ENCODE data around the gene VAPB. TPM values are rescaled to one million over a fixed set of nuclear protein-coding genes. Genes with fewer than 3 reads are reported as not detected.
"Not testable (repeated sequence)": the region's sequence is repeated elsewhere in the genome, so short reads cannot be mapped to it uniquely, and the experiment has no call there.

Gene VAPB
- polyA plus RNA-seq, 1 donor from 2014 or later = 32.9 TPM

GRCh38 chr20:58407966-58408557 is 19.0 kb downstream of the VAPB start:
- H3K4me1 Mint-ChIP-seq = peaks cover 26 to 31% (median 28%) of the 10 kb centered on the region in 3 donors
- H3K27me3 Mint-ChIP-seq = no peaks in the 10 kb centered on the region
- peak overlapping the region in 2 of 4 donors; percentile 57 to 72 for H3K4me3 Mint-ChIP-seq

GRCh38 chr20:58408603-58409246 is 19.7 kb downstream of the VAPB start:
- Mint-ChIP-seq H3K27me3 (no peaks in the 10 kb centered on the region), H3K27ac (peak overlapping the region in 2 of 3 donors; percentile 12 to 33), H3K36me3 (no peaks in the 10 kb centered on the region), H3K9me3 (no peaks in the 10 kb centered on the region), H3K4me1 (peaks cover 26 to 31% (median 28%) of the 10 kb centered on the region in 3 donors), H3K4me3 (peak overlapping the region in 2 of 4 donors; percentile 57 to 72)

More at GRCh38 chr20:58407966-58408557, 19.0 kb downstream of the VAPB start:
- Mint-ChIP-seq H3K9me3 (no peaks in the 10 kb centered on the region), H3K27ac (peak overlapping the region; percentile 12 to 84 (median 33)), H3K36me3 (no peaks in the 10 kb centered on the region)

GRCh38 chr20:58414216-58414615 is 25.2 kb downstream of the VAPB start:
- H3K27me3 Mint-ChIP-seq, H3K4me3 Mint-ChIP-seq, H3K36me3 Mint-ChIP-seq, H3K9me3 Mint-ChIP-seq, H3K27ac Mint-ChIP-seq: not testable (repeated sequence)
- H3K4me1 Mint-ChIP-seq = peaks cover 24 to 31% (median 28%) of the 10 kb centered on the region in 3 donors

GRCh38 chr20:58414786-58415185 is 25.8 kb downstream of the VAPB start:
- not testable (repeated sequence) for H3K4me3 Mint-ChIP-seq, H3K9me3 Mint-ChIP-seq, H3K36me3 Mint-ChIP-seq, H3K27me3 Mint-ChIP-seq
- peaks cover 21 to 33% (median 27%) of the 10 kb centered on the region in 3 donors for H3K4me1 Mint-ChIP-seq
- peak overlapping the region in 1 of 3 donors; percentile 87 for H3K27ac Mint-ChIP-seq

- Mint-ChIP-seq H3K27me3 (no peaks in the 10 kb centered on the region), H3K9me3 (no peaks in the 10 kb centered on the region), H3K36me3 (peaks cover 11% of the 10 kb centered on the region), H3K4me3 (peak overlapping the region in 1 of 4 donors; percentile 49), H3K27ac (peak overlapping the region in 1 of 3 donors; percentile 60), H3K4me1 (peaks cover 19 to 28% (median 19%) of the 10 kb centered on the region in 3 donors)
Observed at GRCh38 chr20:58416057-58416456, 27.0 kb downstream of the VAPB start.

- Mint-ChIP-seq H3K27me3 (no peaks in the 10 kb centered on the region), H3K27ac (peak overlapping the region in 2 of 3 donors; percentile 14 to 57), H3K9me3 (no peaks in the 10 kb centered on the region), H3K4me3 (peak overlapping the region in 2 of 4 donors; percentile 14 to 54), H3K36me3 (peaks cover 11% of the 10 kb centered on the region), H3K4me1 (peaks cover 19 to 28% (median 19%) of the 10 kb centered on the region in 3 donors)
Observed at GRCh38 chr20:58416835-58417234, 27.8 kb downstream of the VAPB start.

- Mint-ChIP-seq H3K4me3 (no peak overlapping the region), H3K4me1 (peaks cover 19 to 28% (median 19%) of the 10 kb centered on the region in 3 donors), H3K36me3 (peaks cover 13% of the 10 kb centered on the region), H3K27me3 (no peaks in the 10 kb centered on the region), H3K27ac (no peak overlapping the region), H3K9me3 (no peaks in the 10 kb centered on the region)
Observed at GRCh38 chr20:58417438-58417837, 28.4 kb downstream of the VAPB start.

GRCh38 chr20:58418949-58419748 is 30.1 kb downstream of the VAPB start:
- no peaks in the 10 kb centered on the region for H3K27me3 Mint-ChIP-seq
- H3K4me3 Mint-ChIP-seq = peak overlapping the region in 1 of 4 donors; percentile 63
- H3K36me3 Mint-ChIP-seq = peaks cover 13% of the 10 kb centered on the region
- no peak overlapping the region for H3K27ac Mint-ChIP-seq
- H3K9me3 Mint-ChIP-seq = no peaks in the 10 kb centered on the region
- peaks cover 17 to 28% (median 19%) of the 10 kb centered on the region in 3 donors for H3K4me1 Mint-ChIP-seq

- H3K9me3 Mint-ChIP-seq = no peaks in the 10 kb centered on the region
- no peak overlapping the region for H3K4me3 Mint-ChIP-seq
- peaks cover 14 to 22% (median 14%) of the 10 kb centered on the region in 3 donors for H3K4me1 Mint-ChIP-seq
- no peaks in the 10 kb centered on the region for H3K27me3 Mint-ChIP-seq
- peaks cover 11% of the 10 kb centered on the region for H3K36me3 Mint-ChIP-seq
- H3K27ac Mint-ChIP-seq = no peak overlapping the region
Observed at GRCh38 chr20:58420798-58421496, 31.9 kb downstream of the VAPB start.

GRCh38 chr20:58421497-58421850 is 32.4 kb downstream of the VAPB start:
- H3K27me3 Mint-ChIP-seq = no peaks in the 10 kb centered on the region
- no peak overlapping the region for H3K27ac Mint-ChIP-seq
- H3K9me3 Mint-ChIP-seq = no peaks in the 10 kb centered on the region
- H3K36me3 Mint-ChIP-seq = peaks cover 11% of the 10 kb centered on the region
- peaks cover 10 to 16% (median 10%) of the 10 kb centered on the region in 3 donors for H3K4me1 Mint-ChIP-seq
- no peak overlapping the region for H3K4me3 Mint-ChIP-seq

- H3K9me3 Mint-ChIP-seq = no peaks in the 10 kb centered on the region
- H3K36me3 Mint-ChIP-seq = peaks cover 11% of the 10 kb centered on the region
- no peaks in the 10 kb centered on the region for H3K27me3 Mint-ChIP-seq
- no peak overlapping the region for H3K4me3 Mint-ChIP-seq
- no peak overlapping the region for H3K27ac Mint-ChIP-seq
- peaks cover 1 to 3% (median 2%) of the 10 kb centered on the region in 3 donors for H3K4me1 Mint-ChIP-seq
Observed at GRCh38 chr20:58424218-58424969, 35.4 kb downstream of the VAPB start.

GRCh38 chr20:58427571-58427970 is 38.5 kb downstream of the VAPB start:
- not testable (repeated sequence) for H3K9me3 Mint-ChIP-seq, H3K4me1 Mint-ChIP-seq, H3K27ac Mint-ChIP-seq, H3K4me3 Mint-ChIP-seq, H3K27me3 Mint-ChIP-seq, H3K36me3 Mint-ChIP-seq

GRCh38 chr20:58428364-58428763 is 39.3 kb downstream of the VAPB start:
- no peak overlapping the region for H3K27ac Mint-ChIP-seq
- no peaks in the 10 kb centered on the region for H3K9me3 Mint-ChIP-seq
- no peaks in the 10 kb centered on the region for H3K27me3 Mint-ChIP-seq
- no peaks in the 10 kb centered on the region for H3K36me3 Mint-ChIP-seq
- H3K4me3 Mint-ChIP-seq = no peak overlapping the region
- peaks cover 0 to 14% (median 4%) of the 10 kb centered on the region in 3 donors for H3K4me1 Mint-ChIP-seq

GRCh38 chr20:58429303-58429702 is 40.3 kb downstream of the VAPB start:
- H3K9me3 Mint-ChIP-seq = no peaks in the 10 kb centered on the region
- H3K27ac Mint-ChIP-seq = no peak overlapping the region
- no peak overlapping the region for H3K4me3 Mint-ChIP-seq
- H3K4me1 Mint-ChIP-seq = peaks cover 0 to 14% (median 4%) of the 10 kb centered on the region in 3 donors
- H3K27me3 Mint-ChIP-seq = no peaks in the 10 kb centered on the region
- H3K36me3 Mint-ChIP-seq = no peaks in the 10 kb centered on the region

Data from IgD-negative memory B cell (primary cell).